HepG2 (cell line): ENCODE results near the gene CDKN1A. TPM values are rescaled to one million over a fixed set of nuclear protein-coding genes. Genes with fewer than 3 reads are reported as not detected.
A peak's percentile ranks its signal among the peaks of the same experiment; 100 is the strongest.

Source experiments
- CENPT ChIP-seq: sonication (generic); formaldehyde crosslinking; IDR thresholded peaks from 2 replicates; pipeline ENCODE4 v1.8.0; 2022; ENCODE audit warnings: low read depth, mild to moderate bottlenecking, moderate library complexity, missing genetic modification reagents
- FOXM1 ChIP-seq: sonication (generic); formaldehyde crosslinking; IDR thresholded peaks from 2 replicates; pipeline ENCODE4 v1.5.0; 2020; ENCODE audit warnings: missing genetic modification reagents
- HDAC6 ChIP-seq: fragments of 200-600 bp; sonication (generic); IDR thresholded peaks from 2 replicates; pipeline ENCODE4 v1.7.0; 2017; ENCODE audit warnings: mild to moderate bottlenecking, antibody characterized with exemption, low read length, low read depth
- HOXA7 ChIP-seq: sonication (generic); formaldehyde crosslinking; IDR thresholded peaks from 2 replicates; pipeline ENCODE4 v1.8.1; 2022; ENCODE audit warnings: mild to moderate bottlenecking, missing genetic modification reagents, moderate library complexity
- IRF2 ChIP-seq: IDR thresholded peaks from 2 replicates; pipeline ENCODE4 v1.6.1; 2018; ENCODE audit warnings: missing genetic modification reagents, missing compliant biosample characterization
- MTF1 ChIP-seq: sonication (generic); formaldehyde crosslinking; IDR thresholded peaks from 2 replicates; pipeline ENCODE4 v1.5.0; 2020; ENCODE audit warnings: missing genetic modification reagents
- ZBTB20 ChIP-seq: sonication (generic); formaldehyde crosslinking; IDR thresholded peaks from 2 replicates; pipeline ENCODE4 v1.8.1; 2023; ENCODE audit warnings: missing genetic modification reagents, low read depth, mild to moderate bottlenecking, borderline replicate concordance
- ZBTB42 ChIP-seq: sonication (generic); formaldehyde crosslinking; IDR thresholded peaks from 2 replicates; pipeline ENCODE4 v1.5.0; 2020; ENCODE audit warnings: mild to moderate bottlenecking, missing genetic modification reagents
- ZBTB7A ChIP-seq: sonication (generic); formaldehyde crosslinking; IDR thresholded peaks from 2 replicates; pipeline ENCODE4 v1.8.0; 2022; ENCODE audit warnings: mild to moderate bottlenecking, missing genetic modification reagents
- ZEB1 ChIP-seq: IDR thresholded peaks from 2 replicates; pipeline ENCODE4 v1.6.1; 2012; ENCODE audit warnings: mild to moderate bottlenecking, low read depth, inconsistent platforms; ENCODE audit not compliant: insufficient replicate concordance
- ZNF260 ChIP-seq: sonication (generic); formaldehyde crosslinking; IDR thresholded peaks from 2 replicates; pipeline ENCODE4 v1.4.0; 2020; ENCODE audit warnings: missing genetic modification reagents, low read depth, mild to moderate bottlenecking, borderline replicate concordance
- ZNF263 ChIP-seq: sonication (generic); formaldehyde crosslinking; IDR thresholded peaks from 2 replicates; pipeline ENCODE4 v1.4.0; 2020; ENCODE audit warnings: missing genetic modification reagents
- ZNF350 ChIP-seq: sonication (generic); formaldehyde crosslinking; IDR thresholded peaks from 2 replicates; pipeline ENCODE4 v1.4.0; 2020; ENCODE audit warnings: mild to moderate bottlenecking, low read depth, missing genetic modification reagents, borderline replicate concordance
- ZNF562 ChIP-seq: sonication (generic); formaldehyde crosslinking; IDR thresholded peaks from 2 replicates; pipeline ENCODE4 v1.8.0; 2022; ENCODE audit warnings: missing genetic modification reagents, borderline replicate concordance
- ZNF564 ChIP-seq: sonication (generic); formaldehyde crosslinking; IDR thresholded peaks from 2 replicates; pipeline ENCODE4 v1.8.1; 2023; ENCODE audit warnings: mild to moderate bottlenecking, missing genetic modification reagents
- polyA plus RNA-seq, 8 experiments: library from polyadenylated mRNA; depleted of rRNA in 3 of 8; stranded (reverse) in 7 of 8; unstranded in 1 of 8; fragments of >200 nt; fragmentation: Illumina TruSeq in 4 of 8; extraction: Trizol in 4 of 8; gene quantifications; 2 replicates each; pipeline versions ENCODE4 v1.2.1 to v1.2.3, GENCODE V29; 2011 to 2016; ENCODE audit warnings: low read depth in 4 of 8, missing spikeins in 1 of 8, mixed read lengths in 1 of 8; ENCODE audit not compliant: insufficient read depth in 1 of 8
- total RNA-seq, 5 experiments: library from RNA; depleted of rRNA; stranded (reverse); fragments of >200 nt; fragmentation: Illumina TruSeq; extraction: Trizol; gene quantifications; 2 replicates each; pipeline ENCODE4 v1.2.3, GENCODE V29; 2016; ENCODE audit warnings: low read depth in 1 of 5
- TF ChIP-seq, protein P1 (sequence below): sonication (generic); formaldehyde crosslinking; IDR thresholded peaks from 2 replicates; pipeline ENCODE4 v1.4.0; 2020; ENCODE audit warnings: mild to moderate bottlenecking, missing genetic modification reagents, borderline replicate concordance
- TF ChIP-seq, protein P2 (sequence below): sonication (generic); formaldehyde crosslinking; IDR thresholded peaks from 2 replicates; pipeline ENCODE4 v1.8.0; 2022; ENCODE audit warnings: mild to moderate bottlenecking, missing genetic modification reagents, borderline replicate concordance
- TF ChIP-seq, protein P3 (sequence below): sonication (generic); formaldehyde crosslinking; IDR thresholded peaks from 2 replicates; pipeline ENCODE4 v1.8.1; 2023; ENCODE audit warnings: mild to moderate bottlenecking, missing genetic modification reagents
- TF ChIP-seq, protein P4 (sequence below): sonication (generic); formaldehyde crosslinking; IDR thresholded peaks from 2 replicates; pipeline ENCODE4 v1.4.0; 2020; ENCODE audit warnings: missing genetic modification reagents, low read depth, mild to moderate bottlenecking, borderline replicate concordance

Gene CDKN1A
- total and polyA plus RNA-seq, 2 of the 13 experiments (the other 11 are each of a cell fraction or from before 2014, with no cell fraction given), result 60.7 to 92.1 TPM

DNA sequence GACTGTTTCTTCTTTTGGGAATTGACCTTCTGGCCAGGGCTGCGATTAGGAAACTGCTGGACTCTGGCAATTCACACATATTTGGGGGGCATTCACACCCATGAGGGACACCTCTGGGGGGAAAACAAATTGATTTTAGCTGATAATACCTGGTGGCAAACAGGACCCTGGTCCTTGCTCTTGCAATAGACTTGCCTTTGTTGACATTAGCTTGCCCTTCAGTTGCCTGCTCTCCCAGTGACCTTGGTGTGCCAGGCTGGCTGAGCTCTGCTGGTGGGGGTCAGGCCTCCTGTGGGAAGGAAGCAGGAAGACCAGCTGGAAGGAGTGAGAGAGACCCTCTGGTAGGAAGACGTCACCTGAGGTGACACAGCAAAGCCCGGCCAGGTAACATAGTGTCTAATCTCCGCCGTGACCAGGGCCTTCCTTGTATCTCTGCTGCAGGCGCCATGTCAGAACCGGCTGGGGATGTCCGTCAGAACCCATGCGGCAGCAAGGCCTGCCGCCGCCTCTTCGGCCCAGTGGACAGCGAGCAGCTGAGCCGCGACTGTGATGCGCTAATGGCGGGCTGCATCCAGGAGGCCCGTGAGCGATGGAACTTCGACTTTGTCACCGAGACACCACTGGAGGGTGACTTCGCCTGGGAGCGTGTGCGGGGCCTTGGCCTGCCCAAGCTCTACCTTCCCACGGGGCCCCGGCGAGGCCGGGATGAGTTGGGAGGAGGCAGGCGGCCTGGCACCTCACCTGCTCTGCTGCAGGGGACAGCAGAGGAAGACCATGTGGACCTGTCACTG, 5.3 kb downstream of the CDKN1A start (continued):
- TF ChIP-seq ZEB1, result peak; percentile 76
- TF ChIP-seq ZNF350, result peak; percentile 66; the same call in 1 of the 2 replicates
- no peak; the same call in 1 of the 2 replicates for TF ChIP-seq ZNF562 (CRISPR knock-in tag)
- TF ChIP-seq, protein P1, sequence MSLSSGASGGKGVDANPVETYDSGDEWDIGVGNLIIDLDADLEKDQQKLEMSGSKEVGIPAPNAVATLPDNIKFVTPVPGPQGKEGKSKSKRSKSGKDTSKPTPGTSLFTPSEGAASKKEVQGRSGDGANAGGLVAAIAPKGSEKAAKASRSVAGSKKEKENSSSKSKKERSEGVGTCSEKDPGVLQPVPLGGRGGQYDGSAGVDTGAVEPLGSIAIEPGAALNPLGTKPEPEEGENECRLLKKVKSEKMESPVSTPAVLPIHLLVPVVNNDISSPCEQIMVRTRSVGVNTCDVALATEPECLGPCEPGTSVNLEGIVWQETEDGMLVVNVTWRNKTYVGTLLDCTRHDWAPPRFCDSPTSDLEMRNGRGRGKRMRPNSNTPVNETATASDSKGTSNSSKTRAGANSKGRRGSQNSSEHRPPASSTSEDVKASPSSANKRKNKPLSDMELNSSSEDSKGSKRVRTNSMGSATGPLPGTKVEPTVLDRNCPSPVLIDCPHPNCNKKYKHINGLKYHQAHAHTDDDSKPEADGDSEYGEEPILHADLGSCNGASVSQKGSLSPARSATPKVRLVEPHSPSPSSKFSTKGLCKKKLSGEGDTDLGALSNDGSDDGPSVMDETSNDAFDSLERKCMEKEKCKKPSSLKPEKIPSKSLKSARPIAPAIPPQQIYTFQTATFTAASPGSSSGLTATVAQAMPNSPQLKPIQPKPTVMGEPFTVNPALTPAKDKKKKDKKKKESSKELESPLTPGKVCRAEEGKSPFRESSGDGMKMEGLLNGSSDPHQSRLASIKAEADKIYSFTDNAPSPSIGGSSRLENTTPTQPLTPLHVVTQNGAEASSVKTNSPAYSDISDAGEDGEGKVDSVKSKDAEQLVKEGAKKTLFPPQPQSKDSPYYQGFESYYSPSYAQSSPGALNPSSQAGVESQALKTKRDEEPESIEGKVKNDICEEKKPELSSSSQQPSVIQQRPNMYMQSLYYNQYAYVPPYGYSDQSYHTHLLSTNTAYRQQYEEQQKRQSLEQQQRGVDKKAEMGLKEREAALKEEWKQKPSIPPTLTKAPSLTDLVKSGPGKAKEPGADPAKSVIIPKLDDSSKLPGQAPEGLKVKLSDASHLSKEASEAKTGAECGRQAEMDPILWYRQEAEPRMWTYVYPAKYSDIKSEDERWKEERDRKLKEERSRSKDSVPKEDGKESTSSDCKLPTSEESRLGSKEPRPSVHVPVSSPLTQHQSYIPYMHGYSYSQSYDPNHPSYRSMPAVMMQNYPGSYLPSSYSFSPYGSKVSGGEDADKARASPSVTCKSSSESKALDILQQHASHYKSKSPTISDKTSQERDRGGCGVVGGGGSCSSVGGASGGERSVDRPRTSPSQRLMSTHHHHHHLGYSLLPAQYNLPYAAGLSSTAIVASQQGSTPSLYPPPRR (CRISPR knock-in tag), result peak; percentile 100
- TF ChIP-seq FOXM1 (CRISPR knock-in tag), result no peak
- TF ChIP-seq ZNF260 (CRISPR knock-in tag), result no peak
- TF ChIP-seq HDAC6, result no peak
- TF ChIP-seq ZBTB20 (CRISPR knock-in tag), result peak; percentile 67; the same call in 1 of the 2 replicates
- TF ChIP-seq MTF1, result no peak
- TF ChIP-seq ZNF564 (CRISPR knock-in tag), result peak; percentile 90; the same call in 1 of the 2 replicates
- no peak for TF ChIP-seq IRF2 (CRISPR knock-in tag)
- no peak for TF ChIP-seq ZBTB7A (CRISPR knock-in tag)
- TF ChIP-seq ZNF263 (CRISPR knock-in tag), result no peak
- TF ChIP-seq, protein P2, sequence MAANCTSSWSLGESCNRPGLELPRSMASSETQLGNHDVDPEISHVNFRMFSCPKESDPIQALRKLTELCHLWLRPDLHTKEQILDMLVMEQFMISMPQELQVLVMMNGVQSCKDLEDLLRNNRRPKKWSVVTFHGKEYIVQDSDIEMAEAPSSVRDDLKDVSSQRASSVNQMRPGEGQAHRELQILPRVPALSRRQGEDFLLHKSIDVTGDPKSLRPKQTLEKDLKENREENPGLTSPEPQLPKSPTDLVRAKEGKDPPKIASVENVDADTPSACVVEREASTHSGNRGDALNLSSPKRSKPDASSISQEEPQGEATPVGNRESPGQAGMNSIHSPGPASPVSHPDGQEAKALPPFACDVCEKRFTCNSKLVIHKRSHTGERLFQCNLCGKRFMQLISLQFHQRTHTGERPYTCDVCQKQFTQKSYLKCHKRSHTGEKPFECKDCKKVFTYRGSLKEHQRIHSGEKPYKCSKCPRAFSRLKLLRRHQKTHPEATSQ (CRISPR knock-in tag), result peak; percentile 98
- TF ChIP-seq, protein P3, sequence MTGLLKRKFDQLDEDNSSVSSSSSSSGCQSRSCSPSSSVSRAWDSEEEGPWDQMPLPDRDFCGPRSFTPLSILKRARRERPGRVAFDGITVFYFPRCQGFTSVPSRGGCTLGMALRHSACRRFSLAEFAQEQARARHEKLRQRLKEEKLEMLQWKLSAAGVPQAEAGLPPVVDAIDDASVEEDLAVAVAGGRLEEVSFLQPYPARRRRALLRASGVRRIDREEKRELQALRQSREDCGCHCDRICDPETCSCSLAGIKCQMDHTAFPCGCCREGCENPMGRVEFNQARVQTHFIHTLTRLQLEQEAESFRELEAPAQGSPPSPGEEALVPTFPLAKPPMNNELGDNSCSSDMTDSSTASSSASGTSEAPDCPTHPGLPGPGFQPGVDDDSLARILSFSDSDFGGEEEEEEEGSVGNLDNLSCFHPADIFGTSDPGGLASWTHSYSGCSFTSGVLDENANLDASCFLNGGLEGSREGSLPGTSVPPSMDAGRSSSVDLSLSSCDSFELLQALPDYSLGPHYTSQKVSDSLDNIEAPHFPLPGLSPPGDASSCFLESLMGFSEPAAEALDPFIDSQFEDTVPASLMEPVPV, result peak; percentile 98
- no peak for TF ChIP-seq ZBTB42 (CRISPR knock-in tag)
- peak; percentile 29; the same call in 1 of the 2 replicates for TF ChIP-seq HOXA7 (CRISPR knock-in tag)
- TF ChIP-seq, protein P4, sequence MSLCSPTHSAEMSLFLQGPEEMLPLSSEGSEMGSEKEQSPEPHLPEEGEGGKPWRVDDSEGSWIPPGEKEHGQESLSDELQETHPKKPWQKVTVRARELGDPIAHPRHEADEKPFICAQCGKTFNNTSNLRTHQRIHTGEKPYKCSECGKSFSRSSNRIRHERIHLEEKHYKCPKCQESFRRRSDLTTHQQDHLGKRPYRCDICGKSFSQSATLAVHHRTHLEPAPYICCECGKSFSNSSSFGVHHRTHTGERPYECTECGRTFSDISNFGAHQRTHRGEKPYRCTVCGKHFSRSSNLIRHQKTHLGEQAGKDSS (CRISPR knock-in tag), result no peak
- peak; percentile 83; the same call in 1 of the 2 replicates for TF ChIP-seq CENPT
